K562 (cell line): Measurements from ENCODE around the gene RPTOR. TPM values are rescaled to one million over a fixed set of nuclear protein-coding genes. Genes with fewer than 3 reads are reported as not detected.

Source experiments
- ATAC-seq: fragments of 200-7000 bp; cut with Tn5 transposase; 3 replicates; pipeline ENCODE4 v1.9.1; 2020; ENCODE audit warnings: moderate library complexity
- BruUV-seq: library from RNA; stranded (reverse); fragments of 400-500 nt; replicated peaks from 2 replicates; lab custom pipeline; 2021; lab: Mats Ljungman, UMichigan
- CTCF ChIA-PET: fragments of 300-600 bp; formaldehyde crosslinking; extraction: SDS; loops from one replicate; lab custom pipeline; 2021; ENCODE audit warnings: low intra/inter-chr PET ratio; lab: Yijun Ruan, JAX
- POLR2A ChIA-PET: fragments of 300-600, 350-650 bp; sonication (Branson Sonifier 250); formaldehyde crosslinking; extraction: SDS; loops from one replicate; lab custom pipeline; 2021; ENCODE audit warnings: antibody characterized with exemption, inconsistent platforms; lab: Yijun Ruan, JAX
- DNase-seq, 4 experiments: peaks; one replicate each; pipeline versions ENCODE4 v3.0.0 to v3.0.0-alpha.2; 2011 to 2018; ENCODE audit warnings: low spot score in 3 of 4, mixed read lengths in 3 of 4; ENCODE audit errors: extremely low read depth in 1 of 4
- FAIRE-seq: peaks from 2 replicates; lab custom pipeline; 2011; peaks lifted over from hg19 to GRCh38; lab: Jason Lieb, UNC
- H2AFZ ChIP-seq: 2 replicates; pipeline ENCODE4 v1.6.0; 2011; ENCODE audit warnings: low read depth, low read length, control low read depth, inconsistent platforms
- H3K27ac ChIP-seq: fragments of 200-600 bp; 3 replicates; pipeline ENCODE4 v1.8.0; 2011; ENCODE audit warnings: low read depth, mild to moderate bottlenecking, control low read depth, inconsistent platforms, low read length, moderate library complexity, mixed read lengths; ENCODE audit errors: extremely low read depth
- H3K27me3 ChIP-seq, 2 experiments: fragments of 300-600 bp in 1 of 2; 2 replicates in 1 of 2; 3 replicates in 1 of 2; pipeline versions ENCODE4 v1.6.0 to v1.8.0; 2011; ENCODE audit warnings: inconsistent platforms in 2 of 2, low read length in 2 of 2, mild to moderate bottlenecking in 1 of 2, mixed read lengths in 1 of 2, moderate library complexity in 1 of 2; ENCODE audit not compliant: control insufficient read depth in 2 of 2, insufficient read depth in 2 of 2
- H3K36me3 ChIP-seq: fragments of 300-600 bp; 3 replicates; pipeline ENCODE4 v1.8.0; 2011; ENCODE audit warnings: mild to moderate bottlenecking, low read length, inconsistent platforms; ENCODE audit not compliant: control insufficient read depth, insufficient read depth
- H3K4me1 ChIP-seq, 2 experiments: fragments of 200-600 bp in 1 of 2; replicated peaks in 1 of 2; 2 replicates in 1 of 2; 3 replicates in 1 of 2; pipeline versions ENCODE4 v1.5.1 to v1.8.0; 2011; ENCODE audit warnings: inconsistent platforms in 2 of 2, low read length in 2 of 2, mild to moderate bottlenecking in 1 of 2, mixed read lengths in 1 of 2, moderate library complexity in 1 of 2; ENCODE audit not compliant: control insufficient read depth in 2 of 2, insufficient read depth in 2 of 2
- H3K4me2 ChIP-seq: 2 replicates; pipeline ENCODE4 v1.6.1; 2011; ENCODE audit warnings: low read length, control low read depth, inconsistent platforms, mixed read lengths; ENCODE audit not compliant: insufficient read depth
- H3K4me3 ChIP-seq: fragments of 200-600 bp; sonication (generic), shearing (Covaris generic); 2 replicates; pipeline ENCODE4 v1.5.1; 2016; ENCODE audit warnings: control low read depth, inconsistent platforms
- H3K79me2 ChIP-seq: fragments of 200-600 bp; 3 replicates; pipeline ENCODE4 v1.8.0; 2011; ENCODE audit warnings: low read length, inconsistent platforms; ENCODE audit not compliant: control insufficient read depth, insufficient read depth
- H3K9ac ChIP-seq, 2 experiments: 2 replicates each; pipeline versions ENCODE4 v1.6.0 to v1.6.1; 2011; ENCODE audit warnings: low read depth in 2 of 2, low read length in 2 of 2, control low read depth in 1 of 2, inconsistent platforms in 1 of 2, mild to moderate bottlenecking in 1 of 2, mixed read lengths in 1 of 2; ENCODE audit not compliant: insufficient read depth in 1 of 2
- H3K9me1 ChIP-seq: one replicate; pipeline ENCODE4 v1.6.0; 2011; ENCODE audit warnings: inconsistent platforms, mild to moderate bottlenecking, low read length, moderate library complexity; ENCODE audit not compliant: control insufficient read depth, insufficient read depth
- H3K9me3 ChIP-seq: replicated peaks from 2 replicates; pipeline ENCODE4 v1.5.1; 2011; ENCODE audit warnings: low read depth, low read length, inconsistent platforms; ENCODE audit not compliant: control insufficient read depth, insufficient read depth
- H4K20me1 ChIP-seq: replicated peaks from 2 replicates; pipeline ENCODE4 v1.6.1; 2011; ENCODE audit warnings: low read length, inconsistent platforms, mixed read lengths; ENCODE audit not compliant: control insufficient read depth, insufficient read depth
- AFF4 ChIP-seq: sonication (generic); formaldehyde crosslinking; IDR thresholded peaks from 2 replicates; pipeline ENCODE4 v1.8.0; 2023; ENCODE audit warnings: mild to moderate bottlenecking, missing genetic modification reagents
- CHCHD3 ChIP-seq: fragments of 250-450 bp; sonication (Bioruptor Pico); IDR thresholded peaks from 2 replicates; pipeline ENCODE4 v2.1.2; 2022; ENCODE audit warnings: mild to moderate bottlenecking
- DMBX1 ChIP-seq: fragments of 250-450 bp; sonication (Bioruptor Pico); IDR thresholded peaks from 2 replicates; pipeline ENCODE4 v1.8.0; 2022; ENCODE audit warnings: inconsistent platforms, mild to moderate bottlenecking, moderate library complexity, borderline replicate concordance
- GTF2A2 ChIP-seq: IDR thresholded peaks from 2 replicates; pipeline ENCODE4 v1.6.1; 2016; ENCODE audit warnings: mild to moderate bottlenecking, missing genetic modification characterization, missing compliant biosample characterization
- MCM2 ChIP-seq: fragments of 450-650 bp; IDR thresholded peaks from 2 replicates; pipeline ENCODE4 v1.6.1; 2017; ENCODE audit warnings: low read depth, mild to moderate bottlenecking
- NCOA4 ChIP-seq: fragments of 450-650 bp; IDR thresholded peaks from 2 replicates; pipeline ENCODE4 v1.6.1; 2018; ENCODE audit warnings: mild to moderate bottlenecking; ENCODE audit not compliant: partially characterized antibody
- SMARCE1 ChIP-seq: fragments of 450-650 bp; IDR thresholded peaks from 2 replicates; pipeline ENCODE4 v1.7.1; 2016; ENCODE audit warnings: mild to moderate bottlenecking
- TAL1 ChIP-seq: fragments of 450-650 bp; IDR thresholded peaks from 2 replicates; pipeline ENCODE4 v1.6.1; 2016; ENCODE audit warnings: mild to moderate bottlenecking
- TCF15 ChIP-seq: fragments of 250-450 bp; sonication (Bioruptor Pico); IDR thresholded peaks from 2 replicates; pipeline ENCODE4 v1.8.0; 2022; ENCODE audit warnings: moderate library complexity, mild to moderate bottlenecking, inconsistent platforms
- THRAP3 ChIP-seq: fragments of 450-650 bp; IDR thresholded peaks from 2 replicates; pipeline ENCODE4 v1.6.1; 2016; ENCODE audit warnings: mild to moderate bottlenecking, inconsistent platforms, borderline replicate concordance
- ZNF197 ChIP-seq: fragments of 200-800 bp; sonication (Bioruptor generic); IDR thresholded peaks from 2 replicates; pipeline ENCODE4 v1.6.1; 2016; ENCODE audit warnings: low read depth, missing genetic modification characterization, missing compliant biosample characterization
- WGBS: fragments of 100-300 bp; shearing (Covaris generic); methylation state at CpG from one replicate; pipeline ENCODE4 v1.1.6; 2016; ENCODE audit warnings: low coverage, mixed read lengths; ENCODE audit not compliant: insufficient coverage; ENCODE audit errors: missing lambda C conversion rate; 5-methylcytosine and 5-hydroxymethylcytosine counted together
- in situ Hi-C: fragments of 300-500 bp; cut with MboI; formaldehyde crosslinking; loops from 4 replicates; pipeline ENCODE4 v1.15.0; 2018; ENCODE audit warnings: inconsistent platforms, mixed read lengths
- intact Hi-C: fragments of 100-400 bp; cut with micrococcal nuclease; formaldehyde crosslinking; loops from 2 replicates; pipeline ENCODE4 v1.14.2; 2022
- polyA plus RNA-seq, 8 experiments: library from polyadenylated mRNA; depleted of rRNA in 4 of 8; stranded (reverse) in 5 of 8; unstranded in 3 of 8; fragments of >200 nt; fragmentation: Nextera tagmentation in 2 of 8; fragmentation: Illumina TruSeq in 1 of 8; extraction: Ambion mirVana in 2 of 8; extraction: Trizol in 1 of 8; gene quantifications; 2 replicates each; pipeline versions ENCODE4 v1.2.1 to v1.2.3, GENCODE V29; 2011 to 2014; ENCODE audit warnings: inconsistent platforms in 1 of 8, missing spikeins in 1 of 8
- total RNA-seq, 7 experiments: library from RNA; depleted of rRNA in 6 of 7; stranded (reverse); fragments of >200 nt in 6 of 7; fragmentation: Illumina TruSeq in 2 of 7; extraction: Trizol in 2 of 7; gene quantifications; 2 replicates each; pipeline versions ENCODE4 v1.2.1 to v1.2.3, GENCODE V29; 2011 to 2021; ENCODE audit warnings: low replicate concordance in 1 of 7
- TF ChIP-seq, protein P1 (sequence below): fragments of 250-450 bp; sonication (Bioruptor Pico); IDR thresholded peaks from 2 replicates; pipeline ENCODE4 v1.8.0; 2021; ENCODE audit warnings: moderate library complexity, mild to moderate bottlenecking, inconsistent platforms
- TF ChIP-seq, protein P2 (sequence below), 2 experiments: fragments of 450-650 bp in 1 of 2; IDR thresholded peaks; 2 replicates each; pipeline ENCODE4 v1.6.1; 2011 to 2017; ENCODE audit warnings: low read depth in 2 of 2, antibody characterized with exemption in 1 of 2, borderline replicate concordance in 1 of 2, low read length in 1 of 2, mild to moderate bottlenecking in 1 of 2, mixed read lengths in 1 of 2; ENCODE audit not compliant: control insufficient read depth in 1 of 2

Gene RPTOR
- total and polyA plus RNA-seq, 9 of the 15 experiments (the other 6 are each of a cell fraction or from before 2014, with no cell fraction given): 0.24 to 54.1 (median 10.2) TPM

DNA sequence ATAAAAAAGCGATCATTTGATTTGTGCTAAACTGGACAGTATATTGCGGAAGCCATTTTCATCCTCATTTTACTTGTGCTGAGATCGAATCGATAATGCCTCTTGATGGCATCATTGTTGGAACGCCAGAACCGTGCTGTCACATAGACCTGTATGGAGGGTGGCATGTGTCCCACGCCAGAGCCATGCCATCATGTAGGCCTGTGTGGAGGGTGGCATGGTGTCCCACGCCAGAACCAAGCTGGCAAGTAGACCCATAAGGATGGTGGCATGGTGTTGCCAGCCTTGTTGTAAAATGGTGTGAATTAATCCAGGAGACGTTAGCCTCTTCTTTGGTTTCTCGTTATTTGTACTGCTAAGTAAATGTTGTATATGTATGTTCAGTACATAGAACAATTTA is 224.3 kb downstream of the RPTOR start:
- intact Hi-C loops (no loop called here), in situ Hi-C loops (no loop called here)
- H3K9ac ChIP-seq: no peak overlapping the region
- no TSS peak for BruUV-seq
- 0 out of 3 replicates have a peak, but pooled peaks cover 2% of the 10 kb centered on the region for H3K36me3 ChIP-seq
- no peak overlapping the region for H2AFZ ChIP-seq
- H3K9me1 ChIP-seq: no peaks in the 10 kb centered on the region
- ChIA-PET POLR2A (no interaction called here), CTCF (no interaction called here)
- no peak for ATAC-seq
- H3K4me3 ChIP-seq: no peak overlapping the region
- no peak overlapping the region for H3K27ac ChIP-seq
- H3K79me2 ChIP-seq: no peaks in the 10 kb centered on the region
- no peak overlapping the region for H3K4me2 ChIP-seq
- H3K27me3 ChIP-seq: no peaks in the 10 kb centered on the region
- no peaks in the 10 kb centered on the region for H3K9me3 ChIP-seq
- 87% methylated on average over 10 of the region's 10 CpGs for WGBS
- DNase-seq: no peak
- no peak for FAIRE-seq
- H4K20me1 ChIP-seq: no peaks in the 10 kb centered on the region
- H3K4me1 ChIP-seq: no peaks in the 10 kb centered on the region
- TF ChIP-seq CHCHD3 (CRISPR knock-in tag) (no peak), MCM2 (no peak), AFF4 (CRISPR knock-in tag) (no peak), GTF2A2 (tag) (no peak), TAL1 (no peak), THRAP3 (no peak), NCOA4 (no peak), TCF15 (CRISPR knock-in tag) (no peak), DMBX1 (CRISPR knock-in tag) (no peak), SMARCE1 (no peak), ZNF197 (CRISPR knock-in tag) (no peak)
- TF ChIP-seq, protein P1, sequence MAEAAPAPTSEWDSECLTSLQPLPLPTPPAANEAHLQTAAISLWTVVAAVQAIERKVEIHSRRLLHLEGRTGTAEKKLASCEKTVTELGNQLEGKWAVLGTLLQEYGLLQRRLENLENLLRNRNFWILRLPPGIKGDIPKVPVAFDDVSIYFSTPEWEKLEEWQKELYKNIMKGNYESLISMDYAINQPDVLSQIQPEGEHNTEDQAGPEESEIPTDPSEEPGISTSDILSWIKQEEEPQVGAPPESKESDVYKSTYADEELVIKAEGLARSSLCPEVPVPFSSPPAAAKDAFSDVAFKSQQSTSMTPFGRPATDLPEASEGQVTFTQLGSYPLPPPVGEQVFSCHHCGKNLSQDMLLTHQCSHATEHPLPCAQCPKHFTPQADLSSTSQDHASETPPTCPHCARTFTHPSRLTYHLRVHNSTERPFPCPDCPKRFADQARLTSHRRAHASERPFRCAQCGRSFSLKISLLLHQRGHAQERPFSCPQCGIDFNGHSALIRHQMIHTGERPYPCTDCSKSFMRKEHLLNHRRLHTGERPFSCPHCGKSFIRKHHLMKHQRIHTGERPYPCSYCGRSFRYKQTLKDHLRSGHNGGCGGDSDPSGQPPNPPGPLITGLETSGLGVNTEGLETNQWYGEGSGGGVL (CRISPR knock-in tag): no peak
- TF ChIP-seq, protein P2, sequence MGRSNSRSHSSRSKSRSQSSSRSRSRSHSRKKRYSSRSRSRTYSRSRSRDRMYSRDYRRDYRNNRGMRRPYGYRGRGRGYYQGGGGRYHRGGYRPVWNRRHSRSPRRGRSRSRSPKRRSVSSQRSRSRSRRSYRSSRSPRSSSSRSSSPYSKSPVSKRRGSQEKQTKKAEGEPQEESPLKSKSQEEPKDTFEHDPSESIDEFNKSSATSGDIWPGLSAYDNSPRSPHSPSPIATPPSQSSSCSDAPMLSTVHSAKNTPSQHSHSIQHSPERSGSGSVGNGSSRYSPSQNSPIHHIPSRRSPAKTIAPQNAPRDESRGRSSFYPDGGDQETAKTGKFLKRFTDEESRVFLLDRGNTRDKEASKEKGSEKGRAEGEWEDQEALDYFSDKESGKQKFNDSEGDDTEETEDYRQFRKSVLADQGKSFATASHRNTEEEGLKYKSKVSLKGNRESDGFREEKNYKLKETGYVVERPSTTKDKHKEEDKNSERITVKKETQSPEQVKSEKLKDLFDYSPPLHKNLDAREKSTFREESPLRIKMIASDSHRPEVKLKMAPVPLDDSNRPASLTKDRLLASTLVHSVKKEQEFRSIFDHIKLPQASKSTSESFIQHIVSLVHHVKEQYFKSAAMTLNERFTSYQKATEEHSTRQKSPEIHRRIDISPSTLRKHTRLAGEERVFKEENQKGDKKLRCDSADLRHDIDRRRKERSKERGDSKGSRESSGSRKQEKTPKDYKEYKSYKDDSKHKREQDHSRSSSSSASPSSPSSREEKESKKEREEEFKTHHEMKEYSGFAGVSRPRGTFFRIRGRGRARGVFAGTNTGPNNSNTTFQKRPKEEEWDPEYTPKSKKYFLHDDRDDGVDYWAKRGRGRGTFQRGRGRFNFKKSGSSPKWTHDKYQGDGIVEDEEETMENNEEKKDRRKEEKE (IDR thresholded peaks at IDR 0.05; ENCODE audit: borderline replicate concordance in 1 of 2, control insufficient read depth in 1 of 2, low read depth in 2 of 2, low read length in 1 of 2): no peak
